Panc1 (cell line): Measurements from ENCODE around the gene TP53AIP1. TPM values are rescaled to one million over a fixed set of nuclear protein-coding genes. Genes with fewer than 3 reads are reported as not detected.
A peak's percentile ranks its signal among the peaks of the same experiment; 100 is the strongest.

Experiments used
- ATAC-seq: fragments of 200-7000 bp; cut with Tn5 transposase; 2 replicates; pipeline ENCODE4 v1.9.1; 2020; ENCODE audit warnings: mild to moderate bottlenecking, moderate library complexity
- BruUV-seq: library from RNA; stranded (reverse); fragments of 400-500 nt; replicated peaks from 2 replicates; lab custom pipeline; 2021; lab: Mats Ljungman, UMichigan
- CTCF ChIA-PET: fragments of 300-600 bp; sonication (Branson Sonifier 250); formaldehyde crosslinking; loops from one replicate; lab custom pipeline; 2022; ENCODE audit warnings: antibody characterized with exemption; lab: Charles Lee
- POLR2A ChIA-PET: fragments of 300-600 bp; sonication (Branson Sonifier 250); formaldehyde crosslinking; loops from one replicate; lab custom pipeline; 2022; ENCODE audit warnings: antibody characterized with exemption; lab: Charles Lee
- DNase-seq: peaks from one replicate; pipeline ENCODE4 v3.0.0-alpha.2; 2010; ENCODE audit warnings: low read depth, low spot score
- H3K27ac ChIP-seq: 2 replicates; pipeline ENCODE4 v1.5.1; 2011; ENCODE audit warnings: mild to moderate bottlenecking, low read length, inconsistent platforms
- H3K27me3 ChIP-seq: fragments of 200-500 bp; sonication (Bioruptor generic); 2 replicates; pipeline ENCODE4 v1.6.0; 2014; ENCODE audit warnings: low read length, inconsistent platforms; ENCODE audit not compliant: control insufficient read depth, insufficient read depth
- H3K36me3 ChIP-seq: fragments of 200-500 bp; sonication (Bioruptor generic); 2 replicates; pipeline ENCODE4 v1.5.1; 2014; ENCODE audit warnings: inconsistent platforms, mild to moderate bottlenecking, low read length, moderate library complexity; ENCODE audit not compliant: control insufficient read depth, insufficient read depth
- H3K4me1 ChIP-seq: 2 replicates; pipeline ENCODE4 v1.5.1; 2011; ENCODE audit warnings: inconsistent platforms, mild to moderate bottlenecking, low read length, moderate library complexity; ENCODE audit not compliant: control insufficient read depth, insufficient read depth
- H3K4me3 ChIP-seq, 2 experiments: 2 replicates each; pipeline ENCODE4 v1.5.1; 2011 to 2012; ENCODE audit warnings: low read depth in 2 of 2, low read length in 2 of 2, mild to moderate bottlenecking in 2 of 2, inconsistent platforms in 1 of 2, moderate library complexity in 1 of 2
- H3K9me3 ChIP-seq: fragments of 200-500 bp; sonication (Bioruptor generic); 2 replicates; pipeline ENCODE4 v1.5.1; 2014; ENCODE audit warnings: low read depth, mild to moderate bottlenecking, inconsistent platforms, low read length, moderate library complexity; ENCODE audit not compliant: control insufficient read depth, insufficient read depth
- CTCF ChIP-seq: fragments of 450-650 bp; IDR thresholded peaks from 2 replicates; pipeline ENCODE4 v1.5.1; 2017; ENCODE audit warnings: mild to moderate bottlenecking
- POLR2AphosphoS5 ChIP-seq: IDR thresholded peaks from 2 replicates; pipeline ENCODE4 v1.6.1; 2012; ENCODE audit warnings: mild to moderate bottlenecking, low read depth, low read length, moderate library complexity
- REST ChIP-seq, 2 experiments: IDR thresholded peaks; 2 replicates each; pipeline ENCODE4 v1.6.1; 2011 to 2012; ENCODE audit warnings: low read depth in 2 of 2, control low read depth in 1 of 2, low read length in 1 of 2, mild to moderate bottlenecking in 1 of 2, moderate library complexity in 1 of 2; ENCODE audit not compliant: insufficient read depth in 1 of 2
- SIN3A ChIP-seq: IDR thresholded peaks from 2 replicates; pipeline ENCODE4 v1.6.1; 2012; ENCODE audit warnings: low read depth, mild to moderate bottlenecking, low read length, moderate library complexity, borderline replicate concordance; ENCODE audit not compliant: insufficient read depth
- TCF7L2 ChIP-seq: IDR thresholded peaks from 2 replicates; pipeline ENCODE4 v1.6.1; 2011; ENCODE audit warnings: mild to moderate bottlenecking, low read depth, low read length, inconsistent platforms
- in situ Hi-C: cut with HindIII; loops from 2 replicates; pipeline ENCODE4 v1.10.0; 2016; ENCODE audit warnings: low sequenced_read_pairs, low pct_unique_long_range_greater_than_20kb
- intact Hi-C: fragments of 100-400 bp; cut with micrococcal nuclease; formaldehyde crosslinking; loops from one replicate; pipeline ENCODE4 v1.10.0; 2022; ENCODE audit not compliant: unreplicated experiment
- total RNA-seq: library from RNA; stranded (reverse); gene quantifications from one replicate; pipeline ENCODE4 v1.2.1, GENCODE V29; 2021; ENCODE audit not compliant: unreplicated experiment

The TP53AIP1 gene
- total RNA-seq, 1 experiment from 2014 or later = 0.08 TPM

- intact Hi-C loops = loop anchor here (10.0 kb wide), 1 partner anchor 385 kb away; no protein-coding TSS in a partner anchor
- TF ChIP-seq REST (IDR thresholded peaks at IDR 0.05; ENCODE audit: insufficient read depth in 1 of 2, low read depth in 2 of 2, low read length in 1 of 2) (no peak), TCF7L2 (no peak), CTCF (no peak), POLR2AphosphoS5 (no peak), SIN3A (no peak)
- in situ Hi-C loops = no loop called here
- CTCF ChIA-PET = no interaction called here
- H3K4me3 ChIP-seq = no peak overlapping the region
- BruUV-seq = no TSS peak
- H3K27ac ChIP-seq = no peak overlapping the region
- H3K27me3 ChIP-seq = no peaks in the 10 kb centered on the region
- H3K4me1 ChIP-seq = no peaks in the 10 kb centered on the region
- POLR2A ChIA-PET = interaction anchor here (0.6 kb wide), 1 partner anchor 527 kb away, joined by 3 read pairs; no protein-coding TSS in a partner anchor
- DNase-seq = no peak
- no peaks in the 10 kb centered on the region for H3K9me3 ChIP-seq
- ATAC-seq = no peak
- no peaks in the 10 kb centered on the region for H3K36me3 ChIP-seq
Observed at GRCh38 chr11:128949791-128950454, 7.3 kb upstream of the TP53AIP1 start.

- DNase-seq (no peak), ATAC-seq (peak; percentile 48; the same call in 1 of the 2 replicates)
- no TSS peak for BruUV-seq
- in situ Hi-C loops = no loop called here
- TF ChIP-seq POLR2AphosphoS5 (no peak), REST (IDR thresholded peaks at IDR 0.05; ENCODE audit: insufficient read depth in 1 of 2, low read depth in 2 of 2, low read length in 1 of 2) (no peak), TCF7L2 (no peak), SIN3A (no peak), CTCF (no peak; the same call in 1 of the 2 replicates)
- CTCF ChIA-PET = interaction anchor here (0.9 kb wide), 1 partner anchor 9 kb away, joined by 3 read pairs; no protein-coding TSS in a partner anchor
- Histone ChIP-seq H3K4me1 (no peaks in the 10 kb centered on the region), H3K27me3 (no peaks in the 10 kb centered on the region), H3K36me3 (no peaks in the 10 kb centered on the region), H3K27ac (no peak overlapping the region), H3K4me3 (no peak overlapping the region), H3K9me3 (no peaks in the 10 kb centered on the region)
- POLR2A ChIA-PET = no interaction called here
- intact Hi-C loops = no loop called here
Observed at GRCh38 chr11:128948583-128948982, 5.9 kb upstream of the TP53AIP1 start.
